SK-N-MC (cell line): ENCODE results near the gene HAUS1.

Experiments used
- EZH2 ChIP-seq: fragments of 200-600 bp; sonication (generic); IDR thresholded peaks from one replicate; pipeline ENCODE4 v1.6.1; 2017; ENCODE audit warnings: antibody characterized with exemption
- POLR2AphosphoS5 ChIP-seq: IDR thresholded peaks from 2 replicates; pipeline ENCODE4 v1.6.1; 2012; ENCODE audit warnings: mild to moderate bottlenecking, low read depth, low read length, borderline replicate concordance

GRCh38 chr18:46055838-46056230 lies 48.4 kb upstream of the HAUS1 start:
- TF ChIP-seq EZH2 = no peak
- no peak for TF ChIP-seq POLR2AphosphoS5
